ENCODE data around the gene S100A13.
A peak's percentile ranks its signal among the peaks of the same experiment; 100 is the strongest.

S100A13 gene

GRCh38 chr1:153658400-153659174 lies 31.3 kb upstream of the S100A13 start, which contains the start of gene SNAPIN:
Gene SNAPIN, plus strand, starts transcription at chr1:153658703. Its CDS starts 41 bp downstream, at chr1:153658744.
- peak within 1 kb of the TSS; percentile 70 for H3K4me2 ChIP-seq (ENCODE audit: insufficient read depth, low read length)
- DNase-seq = peak; percentile 93
- H3K4me1 ChIP-seq (ENCODE audit: insufficient read depth, low read length) = peaks cover 28% of the 10 kb centered on the region
- peaks cover 17% of the 10 kb centered on the region for H3K79me2 ChIP-seq (ENCODE audit: insufficient read depth, low read length)
- no peaks in the 10 kb centered on the region for H3K27me3 ChIP-seq (ENCODE audit: insufficient read depth, low read length, poor library complexity)
- peaks cover 5% of the 10 kb centered on the region; the same call in 1 of the 2 replicates for H4K20me1 ChIP-seq (ENCODE audit: insufficient read depth, low read length)
- peak within 1 kb of the TSS; percentile 67 to 85 for H3K4me3 ChIP-seq (ENCODE audit: low read depth in 1 of 2, low read length in 2 of 2)
- peak within 1 kb of the TSS; percentile 90 for H3K27ac ChIP-seq (ENCODE audit: low read length)
- H3K36me3 ChIP-seq (ENCODE audit: insufficient read depth, low read length) = peaks cover 35% of the 10 kb centered on the region
- H2AFZ ChIP-seq (ENCODE audit: low read depth, low read length) = peak within 1 kb of the TSS; percentile 93
- H3K9ac ChIP-seq (ENCODE audit: low read depth, low read length) = peak within 1 kb of the TSS; percentile 79
- ATAC-seq (ENCODE audit: insufficient read depth, low read depth) = peak; percentile 96
- TF ChIP-seq CTCF (IDR thresholded peaks at IDR 0.05; ENCODE audit: borderline replicate concordance, extremely low read depth, low read length, poor library complexity, severe bottlenecking) (peak; percentile 32), EZH2 (IDR thresholded peaks at IDR 0.05; ENCODE audit: borderline replicate concordance, low read depth, low read length, severe bottlenecking) (no peak)
- no peaks in the 10 kb centered on the region for H3K9me3 ChIP-seq (ENCODE audit: insufficient read depth, low read length, severe bottlenecking)

- TF ChIP-seq EZH2 (IDR thresholded peaks at IDR 0.05; ENCODE audit: borderline replicate concordance, low read depth, low read length, severe bottlenecking) (no peak), CTCF (IDR thresholded peaks at IDR 0.05; ENCODE audit: borderline replicate concordance, extremely low read depth, low read length, poor library complexity, severe bottlenecking) (no peak)
- peaks cover 17% of the 10 kb centered on the region for H3K79me2 ChIP-seq (ENCODE audit: insufficient read depth, low read length)
- no peaks in the 10 kb centered on the region for H4K20me1 ChIP-seq (ENCODE audit: insufficient read depth, low read length)
- ATAC-seq (ENCODE audit: insufficient read depth, low read depth) (no peak), DNase-seq (no peak)
- H3K9me3 ChIP-seq (ENCODE audit: insufficient read depth, low read length, severe bottlenecking) = no peaks in the 10 kb centered on the region
- H3K27ac ChIP-seq (ENCODE audit: low read length) = no peak overlapping the region
- H3K9ac ChIP-seq (ENCODE audit: low read depth, low read length) = no peak overlapping the region
- no peaks in the 10 kb centered on the region for H3K27me3 ChIP-seq (ENCODE audit: insufficient read depth, low read length, poor library complexity)
- H3K4me1 ChIP-seq (ENCODE audit: insufficient read depth, low read length) = peaks cover 24% of the 10 kb centered on the region
- H3K4me2 ChIP-seq (ENCODE audit: insufficient read depth, low read length) = no peak overlapping the region
- H3K36me3 ChIP-seq (ENCODE audit: insufficient read depth, low read length) = peaks cover 4% of the 10 kb centered on the region; the same call in 1 of the 2 replicates
- no peak overlapping the region for H2AFZ ChIP-seq (ENCODE audit: low read depth, low read length)
- no peak overlapping the region for H3K4me3 ChIP-seq (ENCODE audit: low read depth in 1 of 2, low read length in 2 of 2)
Measured at GRCh38 chr1:153655333-153655732, 28.0 kb upstream of the S100A13 start.

GRCh38 chr1:153652805-153653500 lies 25.6 kb upstream of the S100A13 start:
- no peak for DNase-seq
- no peak overlapping the region for H2AFZ ChIP-seq (ENCODE audit: low read depth, low read length)
- no peak overlapping the region for H3K4me2 ChIP-seq (ENCODE audit: insufficient read depth, low read length)
- peaks cover 3% of the 10 kb centered on the region for H3K4me1 ChIP-seq (ENCODE audit: insufficient read depth, low read length)
- H3K27me3 ChIP-seq (ENCODE audit: insufficient read depth, low read length, poor library complexity) = no peaks in the 10 kb centered on the region
- H3K27ac ChIP-seq (ENCODE audit: low read length) = no peak overlapping the region
- no peaks in the 10 kb centered on the region for H3K79me2 ChIP-seq (ENCODE audit: insufficient read depth, low read length)
- no peak overlapping the region for H3K9ac ChIP-seq (ENCODE audit: low read depth, low read length)
- H4K20me1 ChIP-seq (ENCODE audit: insufficient read depth, low read length) = no peaks in the 10 kb centered on the region
- H3K4me3 ChIP-seq (ENCODE audit: low read depth in 1 of 2, low read length in 2 of 2) = no peak overlapping the region
- ATAC-seq (ENCODE audit: insufficient read depth, low read depth) = no peak
- TF ChIP-seq CTCF (IDR thresholded peaks at IDR 0.05; ENCODE audit: borderline replicate concordance, extremely low read depth, low read length, poor library complexity, severe bottlenecking) (no peak), EZH2 (IDR thresholded peaks at IDR 0.05; ENCODE audit: borderline replicate concordance, low read depth, low read length, severe bottlenecking) (no peak)
- no peaks in the 10 kb centered on the region for H3K36me3 ChIP-seq (ENCODE audit: insufficient read depth, low read length)
- no peaks in the 10 kb centered on the region for H3K9me3 ChIP-seq (ENCODE audit: insufficient read depth, low read length, severe bottlenecking)
